Mesenchymal stem cell (in vitro differentiated cells and primary cell): ENCODE results near the gene HABP2.

Experiments used
- DNase-seq: peaks from one replicate; pipeline ENCODE4 v3.0.0-alpha.2; 2013
- H2AFZ ChIP-seq: one replicate; pipeline ENCODE4 v1.6.1; 2013; ENCODE audit warnings: low read depth, mild to moderate bottlenecking, control low read depth, inconsistent platforms, low read length, moderate library complexity
- H2AK5ac ChIP-seq: 2 replicates; pipeline ENCODE4 v1.6.1; 2013; ENCODE audit warnings: low read length, moderate library complexity, mild to moderate bottlenecking, inconsistent platforms; ENCODE audit not compliant: severe bottlenecking
- H2BK120ac ChIP-seq: one replicate; pipeline ENCODE4 v1.6.1; 2013; ENCODE audit warnings: low read depth, mild to moderate bottlenecking, inconsistent platforms, low read length, moderate library complexity
- H2BK12ac ChIP-seq, 2 experiments: one replicate each; pipeline ENCODE4 v1.6.1; 2013; ENCODE audit warnings: inconsistent platforms in 2 of 2, low read length in 2 of 2, mild to moderate bottlenecking in 2 of 2, moderate library complexity in 2 of 2, control low read depth in 1 of 2
- H2BK15ac ChIP-seq: one replicate; pipeline ENCODE4 v1.6.1; 2013; ENCODE audit warnings: mild to moderate bottlenecking, low read depth, inconsistent platforms; ENCODE audit not compliant: poor library complexity, severe bottlenecking
- H2BK5ac ChIP-seq: 2 replicates; pipeline ENCODE4 v1.6.1; 2013; ENCODE audit warnings: low read depth, mild to moderate bottlenecking, low read length, control low read depth, inconsistent platforms; ENCODE audit not compliant: poor library complexity, severe bottlenecking
- H3K14ac ChIP-seq, 2 experiments: one replicate each; pipeline ENCODE4 v1.6.1; 2013; ENCODE audit warnings: inconsistent platforms in 2 of 2, low read length in 2 of 2, control low read depth in 1 of 2, mild to moderate bottlenecking in 1 of 2, moderate library complexity in 1 of 2
- H3K18ac ChIP-seq, 2 experiments: one replicate each; pipeline ENCODE4 v1.6.1; 2013; ENCODE audit warnings: inconsistent platforms in 2 of 2, low read length in 2 of 2, control low read depth in 1 of 2, low read depth in 1 of 2, mild to moderate bottlenecking in 1 of 2
- H3K23ac ChIP-seq, 2 experiments: one replicate each; pipeline ENCODE4 v1.6.1; 2013; ENCODE audit warnings: inconsistent platforms in 2 of 2, low read length in 2 of 2, mild to moderate bottlenecking in 2 of 2, moderate library complexity in 2 of 2, control low read depth in 1 of 2
- H3K27ac ChIP-seq: 2 replicates; pipeline ENCODE4 v1.5.1; 2013; ENCODE audit warnings: mild to moderate bottlenecking, moderate library complexity, low read length, control low read depth, inconsistent platforms; ENCODE audit not compliant: poor library complexity, severe bottlenecking
- H3K27me3 ChIP-seq, 2 experiments: 2 replicates each; pipeline versions ENCODE4 v1.6.1 to v1.7.0; 2013; ENCODE audit warnings: low read length in 2 of 2, mild to moderate bottlenecking in 2 of 2, moderate library complexity in 2 of 2, control low read depth in 1 of 2, inconsistent platforms in 1 of 2; ENCODE audit not compliant: control insufficient read depth in 1 of 2, insufficient read depth in 1 of 2
- H3K36me3 ChIP-seq, 2 experiments: 2 replicates each; pipeline versions ENCODE4 v1.6.1 to v1.7.0; 2013; ENCODE audit warnings: low read length in 2 of 2, control low read depth in 1 of 2, inconsistent platforms in 1 of 2, low read depth in 1 of 2, mild to moderate bottlenecking in 1 of 2; ENCODE audit not compliant: insufficient read depth in 2 of 2, control insufficient read depth in 1 of 2
- H3K4ac ChIP-seq, 2 experiments: one replicate each; pipeline ENCODE4 v1.6.1; 2013; ENCODE audit warnings: inconsistent platforms in 2 of 2, low read length in 2 of 2, mild to moderate bottlenecking in 2 of 2, moderate library complexity in 2 of 2, control low read depth in 1 of 2, low read depth in 1 of 2
- H3K4me1 ChIP-seq: 2 replicates; pipeline ENCODE4 v1.6.1; 2013; ENCODE audit warnings: low read depth, low read length, control low read depth; ENCODE audit not compliant: control insufficient read depth, insufficient read depth
- H3K4me2 ChIP-seq: 2 replicates; pipeline ENCODE4 v1.6.1; 2013; ENCODE audit warnings: low read length, mild to moderate bottlenecking, inconsistent platforms; ENCODE audit not compliant: poor library complexity, severe bottlenecking
- H3K4me3 ChIP-seq, 2 experiments: 2 replicates each; pipeline versions ENCODE4 v1.5.1 to v1.7.0; 2013; ENCODE audit warnings: low read length in 2 of 2, mild to moderate bottlenecking in 2 of 2, control low read depth in 1 of 2, low read depth in 1 of 2; ENCODE audit not compliant: insufficient read depth in 1 of 2
- H3K79me1 ChIP-seq: replicated peaks from 2 replicates; pipeline ENCODE4 v1.6.1; 2013; ENCODE audit warnings: mild to moderate bottlenecking, control low read depth, low read length, inconsistent platforms; ENCODE audit not compliant: poor library complexity, severe bottlenecking
- H3K9ac ChIP-seq: 2 replicates; pipeline ENCODE4 v1.7.0; 2013; ENCODE audit warnings: mild to moderate bottlenecking, low read length, moderate library complexity
- H3K9me3 ChIP-seq: 2 replicates; pipeline ENCODE4 v1.7.0; 2013; ENCODE audit warnings: mild to moderate bottlenecking, low read length; ENCODE audit not compliant: control insufficient read depth
- H4K8ac ChIP-seq: one replicate; pipeline ENCODE4 v1.6.1; 2013; ENCODE audit warnings: inconsistent platforms, mild to moderate bottlenecking, low read length, moderate library complexity
- H4K91ac ChIP-seq: one replicate; pipeline ENCODE4 v1.6.1; 2013; ENCODE audit warnings: mild to moderate bottlenecking, low read length, inconsistent platforms
- WGBS: methylation state at CpG from one replicate; pipeline ENCODE4 v1.1.7; 2013; ENCODE audit warnings: mixed read lengths; 5-methylcytosine and 5-hydroxymethylcytosine counted together

HABP2 gene

GRCh38 chr10:113621799-113622198 lies 68.9 kb downstream of the HABP2 start:
- H3K4me1 ChIP-seq: no peaks in the 10 kb centered on the region
- no peaks in the 10 kb centered on the region for H3K36me3 ChIP-seq
- H4K8ac ChIP-seq: no peak overlapping the region
- no peak overlapping the region for H3K4me3 ChIP-seq
- H3K79me1 ChIP-seq: no peaks in the 10 kb centered on the region
- H3K14ac ChIP-seq: no peak overlapping the region
- no peak overlapping the region for H2BK5ac ChIP-seq
- H3K27ac ChIP-seq: no peak overlapping the region
- no peak overlapping the region for H3K18ac ChIP-seq
- no peak overlapping the region for H2BK120ac ChIP-seq
- H3K9me3 ChIP-seq: no peaks in the 10 kb centered on the region
- no peak overlapping the region for H4K91ac ChIP-seq
- H2AFZ ChIP-seq: no peak overlapping the region
- no peak for DNase-seq
- H3K23ac ChIP-seq: no peak overlapping the region
- no peak overlapping the region for H3K4ac ChIP-seq
- H3K9ac ChIP-seq: no peak overlapping the region
- H2BK12ac ChIP-seq: no peak overlapping the region
- 82% methylated on average over 7 of the region's 8 CpGs for WGBS
- H2BK15ac ChIP-seq: no peak overlapping the region
- H3K27me3 ChIP-seq: peaks cover 68 to 98% of the 10 kb centered on the region in 2 experiments
- no peak overlapping the region for H3K4me2 ChIP-seq
- H2AK5ac ChIP-seq: no peak overlapping the region

GRCh38 chr10:113622831-113623230 lies 70.0 kb downstream of the HABP2 start:
- Histone ChIP-seq H3K4me3 (no peak overlapping the region), H3K14ac (no peak overlapping the region), H3K4me2 (no peak overlapping the region), H3K36me3 (no peaks in the 10 kb centered on the region), H3K4ac (no peak overlapping the region), H3K9me3 (no peaks in the 10 kb centered on the region), H2AK5ac (no peak overlapping the region), H3K23ac (no peak overlapping the region), H3K18ac (no peak overlapping the region), H2BK12ac (no peak overlapping the region), H3K79me1 (no peaks in the 10 kb centered on the region), H2BK120ac (no peak overlapping the region), H4K91ac (no peak overlapping the region), H3K27ac (no peak overlapping the region), H3K9ac (no peak overlapping the region), H2AFZ (no peak overlapping the region), H3K27me3 (peaks cover 64 to 97% of the 10 kb centered on the region in 2 experiments), H2BK15ac (no peak overlapping the region), H2BK5ac (no peak overlapping the region), H3K4me1 (no peaks in the 10 kb centered on the region), H4K8ac (no peak overlapping the region)
- 67% methylated on average over 4 of the region's 4 CpGs for WGBS
- DNase-seq: no peak

- Histone ChIP-seq H3K36me3 (no peaks in the 10 kb centered on the region), H2AFZ (no peak overlapping the region), H3K9me3 (no peaks in the 10 kb centered on the region), H2AK5ac (no peak overlapping the region), H3K4me2 (no peak overlapping the region), H4K8ac (no peak overlapping the region), H3K4ac (no peak overlapping the region), H2BK120ac (no peak overlapping the region), H3K18ac (no peak overlapping the region), H3K14ac (peak overlapping the region in 1 of 2 experiments; percentile 18), H2BK12ac (no peak overlapping the region), H3K4me1 (no peaks in the 10 kb centered on the region), H2BK15ac (no peak overlapping the region), H3K4me3 (no peak overlapping the region), H3K27ac (no peak overlapping the region), H3K23ac (no peak overlapping the region), H3K79me1 (no peaks in the 10 kb centered on the region), H4K91ac (no peak overlapping the region), H2BK5ac (no peak overlapping the region), H3K9ac (no peak overlapping the region), H3K27me3 (peaks cover 58 to 83% of the 10 kb centered on the region in 2 experiments)
- DNase-seq: no peak
- WGBS: 87% methylated on average over 8 of the region's 10 CpGs
These were observed 72.8 kb downstream of the HABP2 start for GRCh38 chr10:113625461-113626186.

GRCh38 chr10:113626809-113627355 lies 74.0 kb downstream of the HABP2 start:
- no peak overlapping the region for H3K4me2 ChIP-seq
- WGBS: 69% methylated on average over 4 of the region's 5 CpGs
- H2AK5ac ChIP-seq: no peak overlapping the region
- H2BK5ac ChIP-seq: no peak overlapping the region
- no peak for DNase-seq
- H3K9me3 ChIP-seq: no peaks in the 10 kb centered on the region
- no peak overlapping the region for H3K4me3 ChIP-seq
- H3K27ac ChIP-seq: no peak overlapping the region
- no peaks in the 10 kb centered on the region for H3K36me3 ChIP-seq
- no peak overlapping the region for H4K8ac ChIP-seq
- no peaks in the 10 kb centered on the region for H3K79me1 ChIP-seq
- no peak overlapping the region for H2AFZ ChIP-seq
- H2BK15ac ChIP-seq: no peak overlapping the region
- no peak overlapping the region for H3K4ac ChIP-seq
- H3K18ac ChIP-seq: no peak overlapping the region
- no peak overlapping the region for H4K91ac ChIP-seq
- H3K9ac ChIP-seq: no peak overlapping the region
- H3K27me3 ChIP-seq: peaks cover 45 to 74% of the 10 kb centered on the region in 2 experiments
- H3K14ac ChIP-seq: no peak overlapping the region
- H3K23ac ChIP-seq: no peak overlapping the region
- no peaks in the 10 kb centered on the region for H3K4me1 ChIP-seq
- H2BK12ac ChIP-seq: no peak overlapping the region
- H2BK120ac ChIP-seq: no peak overlapping the region
